Adipose tissue (tissue), 3 donors: ENCODE measurements around the gene TUB. TPM values are rescaled to one million over a fixed set of nuclear protein-coding genes. Genes with fewer than 3 reads are reported as not detected.

Experiments used
- H3K27ac ChIP-seq: one replicate; pipeline ENCODE4 v1.5.1; 2013; ENCODE audit warnings: low read depth, low read length
- WGBS, 3 donors: extraction: QIAGEN DNeasy Blood & Tissue Kit; methylation state at CpG; one replicate each; pipeline ENCODE4 v1.1.7; 2013; 5-methylcytosine and 5-hydroxymethylcytosine counted together
- polyA plus RNA-seq, 3 donors: library from polyadenylated mRNA; stranded (reverse); fragments of 200-250 nt; gene quantifications; one replicate each; pipeline ENCODE4 v1.2.3, GENCODE V29; 2013
- donor health status: healthy with polysubstance abuse.
- donor health status: Bipolar disorder and iron deficiency.
- donor health status: healthy.

TUB gene
- polyA plus RNA-seq, 3 donors, result 1.2 to 16.1 (median 2.7) TPM

DNA sequence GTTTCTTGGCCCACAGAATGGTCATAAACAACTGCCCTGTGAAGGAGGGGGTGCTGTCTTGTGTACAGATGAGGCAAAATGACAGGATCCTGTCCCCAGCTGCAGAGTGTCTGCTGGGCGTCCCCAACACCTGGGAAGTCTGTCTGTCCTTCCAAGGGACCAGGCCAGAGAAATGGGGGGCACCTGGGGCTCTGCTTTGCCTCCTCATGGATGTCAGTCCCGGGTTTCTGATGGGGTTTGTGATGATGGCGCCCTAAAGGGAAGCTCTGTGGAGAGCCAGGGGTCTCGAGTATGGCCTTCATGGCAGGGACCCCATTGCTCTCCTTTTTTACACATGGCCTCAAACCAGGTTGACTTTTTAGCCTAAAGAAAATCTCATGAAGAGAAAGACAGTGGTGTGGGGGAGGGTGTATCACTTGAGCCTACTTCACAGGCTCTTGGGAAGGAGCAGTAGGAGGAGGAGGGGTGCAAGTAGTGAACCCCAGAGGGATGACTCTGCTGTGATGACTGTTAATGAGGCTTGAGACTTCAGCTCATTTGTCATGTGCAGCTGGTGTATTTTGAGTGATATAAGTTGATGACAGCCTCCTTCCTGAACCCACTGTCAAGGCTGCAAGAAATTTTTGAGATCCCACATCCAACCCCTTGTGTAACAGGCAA, 40.6 kb upstream of the TUB start:
- H3K27ac ChIP-seq, result no peak overlapping the region
- 75 to 89% (median 85%) methylated on average over 4 of the region's 4 CpGs for WGBS, 3 donors

DNA sequence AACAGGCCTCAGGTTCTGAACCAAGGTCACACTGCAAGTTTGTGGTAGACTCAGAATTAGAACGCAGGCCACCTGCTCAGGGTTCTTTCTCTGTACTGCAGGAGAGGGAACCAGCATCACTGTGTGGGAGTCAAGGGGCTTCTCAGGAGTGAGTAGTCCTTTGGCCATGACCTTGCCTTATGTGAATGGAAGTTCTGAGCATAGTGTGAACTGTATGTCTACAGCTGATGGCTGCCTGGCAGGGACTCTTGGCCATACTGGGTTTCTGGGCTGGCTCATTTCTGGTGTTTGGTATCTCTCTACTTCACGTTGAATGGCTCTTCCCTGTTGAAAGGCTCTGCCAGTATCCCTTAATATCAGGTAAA, 40.1 kb upstream of the TUB start:
- H3K27ac ChIP-seq, result no peak overlapping the region
- WGBS, 3 donors, result 79 to 90% (median 89%) methylated on average over 2 of the region's 2 CpGs

DNA sequence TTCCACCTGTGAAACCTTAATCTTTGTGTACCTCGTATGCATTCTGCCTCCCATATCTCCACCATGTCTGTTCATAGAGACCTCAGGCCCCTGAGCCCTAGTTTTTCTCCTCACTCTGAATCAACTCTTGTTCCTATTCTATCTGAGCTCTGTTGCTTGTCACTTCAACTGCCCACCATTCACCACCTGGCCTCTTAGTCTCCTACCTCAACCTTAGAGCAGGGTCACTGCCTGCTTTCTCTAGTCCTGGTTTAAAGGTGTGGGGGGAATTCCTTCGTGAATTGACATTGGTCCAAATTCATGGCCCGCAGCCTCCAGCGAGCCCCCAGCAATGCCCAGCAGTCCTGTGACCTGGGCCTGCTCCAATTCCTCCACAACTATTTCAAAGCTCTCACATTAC, 39.4 kb upstream of the TUB start:
- H3K27ac ChIP-seq, result no peak overlapping the region
- WGBS, 3 donors, result 77 to 94% (median 93%) methylated on average over 4 of the region's 4 CpGs

- H3K27ac ChIP-seq, result no peak overlapping the region
- 59 to 65% (median 62%) methylated on average over 2 of the region's 2 CpGs for WGBS, 3 donors
Observed at GRCh38 chr11:8043756-8044155, 37.3 kb upstream of the TUB start.

- WGBS, 3 donors, result 42 to 67% (median 52%) methylated on average over 4 of the region's 4 CpGs
- H3K27ac ChIP-seq, result no peak overlapping the region
Observed at GRCh38 chr11:8045839-8046238, 35.2 kb upstream of the TUB start.

GRCh38 chr11:8047382-8047781, 33.6 kb upstream of the TUB start:
- WGBS, 3 donors, result 65 to 84% (median 75%) methylated on average over 3 of the region's 3 CpGs

GRCh38 chr11:8049084-8049483, 31.9 kb upstream of the TUB start:
- 79 to 96% (median 88%) methylated on average over 3 of the region's 3 CpGs for WGBS, 3 donors
- H3K27ac ChIP-seq, result no peak overlapping the region

More at GRCh38 chr11:8047382-8047781, 33.6 kb upstream of the TUB start:
- no peak overlapping the region for H3K27ac ChIP-seq

DNA sequence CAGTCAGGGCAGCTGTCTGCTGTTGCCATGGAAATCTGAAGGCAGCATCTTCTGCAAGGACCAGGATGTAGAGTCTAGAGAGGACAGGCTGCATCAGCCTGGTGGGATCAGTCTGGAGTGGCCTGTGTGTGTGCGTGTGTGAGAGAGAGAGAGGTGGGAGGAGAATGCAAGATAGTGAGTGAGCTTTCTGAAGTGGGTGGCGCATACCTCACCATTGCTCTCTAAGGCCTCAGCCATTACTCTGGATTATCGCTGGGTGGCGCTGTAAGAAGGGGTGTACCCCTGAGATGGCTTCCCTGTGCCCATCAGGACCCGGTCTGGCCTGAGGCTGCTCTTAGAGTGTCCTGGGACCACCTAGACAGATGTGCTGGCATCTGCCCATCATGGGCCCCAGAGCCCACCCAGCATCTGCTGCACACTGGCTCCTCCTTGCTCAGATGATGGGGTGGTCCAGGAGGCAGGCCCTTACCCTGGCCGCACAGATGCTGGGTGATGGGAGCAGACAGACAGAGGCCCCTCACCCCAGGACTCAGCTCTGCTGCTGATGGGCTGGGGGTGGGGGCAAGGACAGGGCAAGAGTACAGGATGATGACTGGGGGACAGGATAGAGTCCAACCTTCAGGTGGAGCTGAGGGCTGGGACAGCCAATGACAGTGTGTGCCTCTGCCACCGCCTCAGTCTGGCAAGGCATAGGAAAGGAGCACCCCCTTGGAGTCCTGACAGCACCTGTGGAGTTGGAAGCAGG, 25.7 kb upstream of the TUB start:
- H3K27ac ChIP-seq, result no peak overlapping the region
- WGBS, 3 donors, result 64 to 71% (median 68%) methylated on average over 7 of the region's 7 CpGs

DNA sequence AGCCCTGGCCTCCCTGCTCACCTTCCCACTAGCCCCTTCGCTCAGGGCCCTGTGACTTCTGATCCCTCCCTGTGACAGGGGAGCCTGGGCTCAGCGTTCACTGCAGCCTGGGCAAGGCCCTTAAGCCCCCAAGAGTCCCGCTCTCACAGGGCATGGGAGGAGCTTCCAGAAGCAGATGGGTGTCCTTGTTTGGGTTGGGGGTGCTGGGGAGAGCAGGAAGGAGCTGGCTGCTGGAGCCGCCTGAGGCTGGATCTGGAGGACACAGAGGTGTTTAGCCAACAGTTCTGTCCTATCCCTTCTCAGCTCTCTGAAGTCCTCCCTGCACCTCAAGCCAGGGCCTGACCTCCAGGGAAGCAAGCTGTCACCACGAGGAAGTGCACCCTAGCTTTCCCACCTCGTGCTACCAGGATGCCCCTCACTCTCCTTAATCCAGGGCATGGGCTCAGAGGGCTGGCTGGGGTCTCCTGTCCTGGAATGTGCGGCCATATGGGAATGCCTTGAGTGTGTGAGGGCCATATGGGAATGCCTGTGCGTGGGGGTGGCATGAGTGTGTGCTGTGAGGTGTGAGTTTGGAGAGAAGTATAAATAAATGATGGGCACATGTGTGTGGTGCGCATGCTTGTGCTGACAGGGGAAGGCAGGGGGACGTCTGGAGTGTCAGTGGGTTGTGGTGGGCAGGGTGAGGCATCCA, 25.0 kb upstream of the TUB start:
- 80 to 85% (median 83%) methylated on average over 9 to 10 of the region's 10 CpGs for WGBS, 3 donors
- no peak overlapping the region for H3K27ac ChIP-seq

GRCh38 chr11:8056810-8057463, 24.1 kb upstream of the TUB start:
- 48 to 62% (median 56%) methylated on average over 12 of the region's 12 CpGs for WGBS, 3 donors
- H3K27ac ChIP-seq, result no peak overlapping the region

- H3K27ac ChIP-seq, result no peak overlapping the region
- WGBS, 3 donors, result 92 to 98% (median 96%) methylated on average over 9 of the region's 9 CpGs
Observed at GRCh38 chr11:8058216-8058615, 22.8 kb upstream of the TUB start.

- no peak overlapping the region for H3K27ac ChIP-seq
- 78 to 87% (median 87%) methylated on average over 8 of the region's 8 CpGs for WGBS, 3 donors
Observed at GRCh38 chr11:8059030-8059429, 22.0 kb upstream of the TUB start.

GRCh38 chr11:8059571-8060011, 21.4 kb upstream of the TUB start:
- 38 to 52% (median 45%) methylated on average over 10 of the region's 10 CpGs for WGBS, 3 donors
- H3K27ac ChIP-seq, result no peak overlapping the region

GRCh38 chr11:8060146-8060719, 20.8 kb upstream of the TUB start:
- WGBS, 3 donors, result 67 to 77% (median 72%) methylated on average over 3 of the region's 3 CpGs
- no peak overlapping the region for H3K27ac ChIP-seq

- 76 to 87% (median 80%) methylated on average over 12 of the region's 12 CpGs for WGBS, 3 donors
- H3K27ac ChIP-seq, result no peak overlapping the region
Observed at GRCh38 chr11:8060801-8061554, 20.0 kb upstream of the TUB start.

DNA sequence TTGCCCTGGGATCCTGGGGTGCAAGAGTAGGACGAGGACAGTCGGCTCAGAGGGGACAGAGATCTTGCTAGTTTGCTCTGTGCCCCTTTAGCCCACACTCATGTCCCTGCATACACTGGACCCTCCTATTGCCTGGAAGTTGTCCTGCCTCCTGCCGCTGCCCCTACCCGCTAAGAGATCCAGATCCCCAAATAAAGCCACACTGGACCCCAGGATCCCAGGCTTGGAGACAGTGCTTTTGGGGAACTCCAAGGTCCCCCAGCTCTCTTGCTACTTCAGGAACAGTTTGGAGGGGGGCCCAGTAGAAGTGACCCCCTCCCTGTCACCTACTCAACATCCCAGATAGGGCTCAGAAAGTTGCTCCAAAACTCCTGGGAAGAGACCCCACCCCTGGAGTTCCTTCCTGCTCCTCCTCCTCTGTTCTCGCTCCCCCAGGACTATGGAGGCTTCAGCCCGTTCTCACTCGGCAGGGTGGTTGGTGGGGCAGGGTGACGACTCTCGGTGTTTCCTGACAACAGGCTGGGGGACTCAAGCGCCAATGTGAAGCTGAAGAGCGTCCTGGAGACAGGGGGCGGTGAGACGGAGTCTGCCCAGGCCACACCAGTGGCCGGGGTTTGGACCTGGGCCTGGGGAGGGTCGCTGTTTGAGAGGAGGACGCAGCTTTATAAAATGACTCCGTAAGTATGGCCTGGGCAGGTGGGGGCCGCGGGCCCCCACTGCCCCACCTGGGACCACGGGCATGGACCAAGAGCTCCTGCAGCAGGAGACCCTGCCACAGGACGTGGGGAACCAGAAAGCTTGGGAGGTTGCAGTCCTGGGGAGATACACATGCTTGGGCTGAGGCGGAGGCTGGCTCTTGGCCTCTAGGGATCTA, 19.2 kb upstream of the TUB start:
- no peak overlapping the region for H3K27ac ChIP-seq
- WGBS, 3 donors, result 91 to 93% (median 91%) methylated on average over 22 of the region's 22 CpGs

DNA sequence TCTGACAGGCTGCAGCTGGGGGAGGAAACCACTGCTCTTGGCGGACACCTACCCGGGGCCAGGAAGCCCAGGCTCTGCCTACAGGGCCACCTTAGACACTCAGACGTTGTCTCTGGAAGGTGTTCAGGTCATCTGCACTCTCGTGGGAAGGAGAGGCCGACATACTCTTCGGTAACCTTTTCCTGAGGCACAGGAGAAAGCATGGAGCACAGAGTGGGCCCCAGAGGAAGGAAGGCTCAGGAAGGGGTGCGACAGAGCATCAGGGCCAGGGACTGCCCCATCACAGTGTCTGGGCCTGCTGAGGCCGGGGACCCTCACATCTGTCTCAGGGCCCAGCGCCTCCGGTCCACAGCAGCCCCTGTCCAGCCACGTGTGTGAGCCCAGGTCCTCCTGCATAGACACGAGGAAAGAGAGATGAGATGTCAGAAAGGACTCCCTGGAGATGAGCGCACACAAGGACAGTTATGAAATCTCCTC, 18.2 kb upstream of the TUB start:
- 55 to 72% (median 70%) methylated on average over 13 of the region's 13 CpGs for WGBS, 3 donors
- no peak overlapping the region for H3K27ac ChIP-seq
